ENCODE results near the gene INTS4. TPM values are rescaled to one million over a fixed set of nuclear protein-coding genes. Genes with fewer than 3 reads are reported as not detected.

INTS4 gene
- total and polyA plus RNA-seq, 2 of the 8 experiments (the other 6 are each of a cell fraction or from before 2014, with no cell fraction given), result 27.0 to 31.3 TPM

- TF ChIP-seq CHD7 (IDR thresholded peaks at IDR 0.05; ENCODE audit: insufficient replicate concordance, low read length) (no peak), RFX5 (IDR thresholded peaks at IDR 0.05; ENCODE audit: borderline replicate concordance, low read depth, low read length) (no peak), JUND (IDR thresholded peaks at IDR 0.05; ENCODE audit: low read length) (no peak), GABPA (IDR thresholded peaks at IDR 0.05; ENCODE audit: borderline replicate concordance, insufficient read depth, low read length) (no peak)
Measured at GRCh38 chr11:77884186-77884828, 110.2 kb downstream of the INTS4 start (continued).
